ENCODE results near the gene ZNRD2.

The ZNRD2 gene

DNA sequence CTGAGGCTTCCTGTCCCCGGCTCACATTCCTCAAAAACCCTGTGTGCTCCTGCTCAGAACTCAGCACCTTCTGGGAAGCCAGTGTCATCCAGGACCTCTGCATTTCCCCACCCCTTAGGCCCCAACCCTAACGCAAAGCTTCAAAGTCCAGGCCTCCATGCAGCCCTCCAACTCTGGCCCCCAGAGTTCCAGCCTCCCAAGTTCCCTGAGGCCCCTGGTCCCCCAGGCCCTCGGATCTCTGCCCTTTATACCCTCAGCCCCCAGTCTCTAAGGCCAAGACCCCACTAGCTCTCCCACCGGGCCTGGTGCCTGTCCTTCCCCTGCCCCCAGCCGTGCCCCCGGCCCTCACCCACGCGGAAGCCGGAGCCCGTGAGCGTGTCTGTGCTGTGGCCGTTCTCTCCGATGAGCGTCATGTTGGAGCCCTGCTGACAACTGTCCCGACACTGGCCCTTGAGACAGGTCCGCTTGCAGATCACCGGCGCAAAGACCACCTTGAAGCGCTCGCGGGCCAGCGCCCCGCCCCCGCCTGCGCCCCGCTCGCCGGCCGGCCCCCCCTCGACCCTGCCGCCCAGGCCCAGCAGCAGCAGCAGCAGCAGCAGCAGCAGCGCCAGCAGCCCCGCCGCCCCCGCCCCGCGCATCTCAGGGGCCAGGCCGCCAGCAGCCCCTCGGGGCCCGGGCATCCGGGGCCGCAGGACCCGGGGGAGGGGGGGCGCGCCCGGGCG, 12.8 kb upstream of the ZNRD2 start (continued):
- TF ChIP-seq OVOL3 (tag by site-specific recombination; IDR thresholded peaks at IDR 0.05) (no peak), ZNF426 (tag by site-specific recombination; IDR thresholded peaks at IDR 0.05) (no peak), YY2 (tag by site-specific recombination; IDR thresholded peaks at IDR 0.05) (no peak), ZNF133 (tag by site-specific recombination; IDR thresholded peaks at IDR 0.05) (no peak), ZNF423 (tag by site-specific recombination; IDR thresholded peaks at IDR 0.05) (no peak), GLIS2 (tag by site-specific recombination; IDR thresholded peaks at IDR 0.05) (peak; percentile 81), ZNF76 (tag by site-specific recombination; IDR thresholded peaks at IDR 0.05; ENCODE audit: borderline replicate concordance, low read depth) (peak; percentile 55; the same call in 1 of the 2 replicates), ZNF311 (tag by site-specific recombination; IDR thresholded peaks at IDR 0.05; ENCODE audit: borderline replicate concordance) (no peak), ZNF184 (tag by site-specific recombination; IDR thresholded peaks at IDR 0.05) (no peak), ZNF202 (tag by site-specific recombination; IDR thresholded peaks at IDR 0.05; ENCODE audit: borderline replicate concordance) (no peak), ZNF239 (tag by site-specific recombination; IDR thresholded peaks at IDR 0.05) (no peak), ZNF350 (tag by site-specific recombination; IDR thresholded peaks at IDR 0.05) (no peak), ZNF664 (tag by site-specific recombination; IDR thresholded peaks at IDR 0.05) (no peak), SALL2 (tag by site-specific recombination; IDR thresholded peaks at IDR 0.05; ENCODE audit: borderline replicate concordance) (no peak), ZNF623 (tag by site-specific recombination; IDR thresholded peaks at IDR 0.05) (no peak), ZBTB48 (tag by site-specific recombination; IDR thresholded peaks at IDR 0.05) (peak; percentile 73), ZNF292 (tag by site-specific recombination; IDR thresholded peaks at IDR 0.05; ENCODE audit: borderline replicate concordance, low read depth) (no peak), MZF1 (tag by site-specific recombination; IDR thresholded peaks at IDR 0.05; ENCODE audit: borderline replicate concordance) (no peak), OSR2 (tag by site-specific recombination; IDR thresholded peaks at IDR 0.05) (no peak)
- TF ChIP-seq, protein P1, sequence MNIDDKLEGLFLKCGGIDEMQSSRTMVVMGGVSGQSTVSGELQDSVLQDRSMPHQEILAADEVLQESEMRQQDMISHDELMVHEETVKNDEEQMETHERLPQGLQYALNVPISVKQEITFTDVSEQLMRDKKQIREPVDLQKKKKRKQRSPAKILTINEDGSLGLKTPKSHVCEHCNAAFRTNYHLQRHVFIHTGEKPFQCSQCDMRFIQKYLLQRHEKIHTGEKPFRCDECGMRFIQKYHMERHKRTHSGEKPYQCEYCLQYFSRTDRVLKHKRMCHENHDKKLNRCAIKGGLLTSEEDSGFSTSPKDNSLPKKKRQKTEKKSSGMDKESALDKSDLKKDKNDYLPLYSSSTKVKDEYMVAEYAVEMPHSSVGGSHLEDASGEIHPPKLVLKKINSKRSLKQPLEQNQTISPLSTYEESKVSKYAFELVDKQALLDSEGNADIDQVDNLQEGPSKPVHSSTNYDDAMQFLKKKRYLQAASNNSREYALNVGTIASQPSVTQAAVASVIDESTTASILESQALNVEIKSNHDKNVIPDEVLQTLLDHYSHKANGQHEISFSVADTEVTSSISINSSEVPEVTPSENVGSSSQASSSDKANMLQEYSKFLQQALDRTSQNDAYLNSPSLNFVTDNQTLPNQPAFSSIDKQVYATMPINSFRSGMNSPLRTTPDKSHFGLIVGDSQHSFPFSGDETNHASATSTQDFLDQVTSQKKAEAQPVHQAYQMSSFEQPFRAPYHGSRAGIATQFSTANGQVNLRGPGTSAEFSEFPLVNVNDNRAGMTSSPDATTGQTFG (tag by site-specific recombination; IDR thresholded peaks at IDR 0.05; ENCODE audit: borderline replicate concordance) = no peak
- TF ChIP-seq, protein P2, sequence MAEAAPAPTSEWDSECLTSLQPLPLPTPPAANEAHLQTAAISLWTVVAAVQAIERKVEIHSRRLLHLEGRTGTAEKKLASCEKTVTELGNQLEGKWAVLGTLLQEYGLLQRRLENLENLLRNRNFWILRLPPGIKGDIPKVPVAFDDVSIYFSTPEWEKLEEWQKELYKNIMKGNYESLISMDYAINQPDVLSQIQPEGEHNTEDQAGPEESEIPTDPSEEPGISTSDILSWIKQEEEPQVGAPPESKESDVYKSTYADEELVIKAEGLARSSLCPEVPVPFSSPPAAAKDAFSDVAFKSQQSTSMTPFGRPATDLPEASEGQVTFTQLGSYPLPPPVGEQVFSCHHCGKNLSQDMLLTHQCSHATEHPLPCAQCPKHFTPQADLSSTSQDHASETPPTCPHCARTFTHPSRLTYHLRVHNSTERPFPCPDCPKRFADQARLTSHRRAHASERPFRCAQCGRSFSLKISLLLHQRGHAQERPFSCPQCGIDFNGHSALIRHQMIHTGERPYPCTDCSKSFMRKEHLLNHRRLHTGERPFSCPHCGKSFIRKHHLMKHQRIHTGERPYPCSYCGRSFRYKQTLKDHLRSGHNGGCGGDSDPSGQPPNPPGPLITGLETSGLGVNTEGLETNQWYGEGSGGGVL (tag by site-specific recombination; IDR thresholded peaks at IDR 0.05) = no peak
- TF ChIP-seq, protein P3, sequence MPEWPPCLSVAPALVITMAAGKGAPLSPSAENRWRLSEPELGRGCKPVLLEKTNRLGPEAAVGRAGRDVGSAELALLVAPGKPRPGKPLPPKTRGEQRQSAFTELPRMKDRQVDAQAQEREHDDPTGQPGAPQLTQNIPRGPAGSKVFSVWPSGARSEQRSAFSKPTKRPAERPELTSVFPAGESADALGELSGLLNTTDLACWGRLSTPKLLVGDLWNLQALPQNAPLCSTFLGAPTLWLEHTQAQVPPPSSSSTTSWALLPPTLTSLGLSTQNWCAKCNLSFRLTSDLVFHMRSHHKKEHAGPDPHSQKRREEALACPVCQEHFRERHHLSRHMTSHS (tag by site-specific recombination; IDR thresholded peaks at IDR 0.05) = no peak
- TF ChIP-seq, protein P4, sequence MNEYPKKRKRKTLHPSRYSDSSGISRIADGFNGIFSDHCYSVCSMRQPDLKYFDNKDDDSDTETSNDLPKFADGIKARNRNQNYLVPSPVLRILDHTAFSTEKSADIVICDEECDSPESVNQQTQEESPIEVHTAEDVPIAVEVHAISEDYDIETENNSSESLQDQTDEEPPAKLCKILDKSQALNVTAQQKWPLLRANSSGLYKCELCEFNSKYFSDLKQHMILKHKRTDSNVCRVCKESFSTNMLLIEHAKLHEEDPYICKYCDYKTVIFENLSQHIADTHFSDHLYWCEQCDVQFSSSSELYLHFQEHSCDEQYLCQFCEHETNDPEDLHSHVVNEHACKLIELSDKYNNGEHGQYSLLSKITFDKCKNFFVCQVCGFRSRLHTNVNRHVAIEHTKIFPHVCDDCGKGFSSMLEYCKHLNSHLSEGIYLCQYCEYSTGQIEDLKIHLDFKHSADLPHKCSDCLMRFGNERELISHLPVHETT (tag by site-specific recombination; IDR thresholded peaks at IDR 0.05) = no peak
